NCI-H345 (cell line): ENCODE measurements around the gene CNPY3.
"Not testable (repeated sequence)": the region's sequence is repeated elsewhere in the genome, so short reads cannot be mapped to it uniquely, and the experiment has no call there.

ENCODE experiments used
- DNase-seq: peaks from one replicate; lab custom pipeline; 2025; lab: John Stamatoyannopoulos, UW

The CNPY3 gene

GRCh38 chr6:42915732-42916131, 13.5 kb upstream of the CNPY3 start, which contains the start of gene PTCRA:
Gene PTCRA, plus strand, starts transcription at chr6:42916053. Its CDS starts 17 bp downstream, at chr6:42916070.
- no peak for DNase-seq

- no peak for DNase-seq
Measured at GRCh38 chr6:42916288-42916687, 13.0 kb upstream of the CNPY3 start.

GRCh38 chr6:42921801-42922200, 7.5 kb upstream of the CNPY3 start:
- DNase-seq = no peak

GRCh38 chr6:42923666-42924065, 5.6 kb upstream of the CNPY3 start:
- DNase-seq = no peak

GRCh38 chr6:42925248-42925857, 3.9 kb upstream of the CNPY3 start:
- DNase-seq = no peak

GRCh38 chr6:42929821-42930360, 611 bp downstream of the CNPY3 start:
- DNase-seq = peak; percentile 64

- DNase-seq = no peak
Measured at GRCh38 chr6:42932412-42932811, 3.1 kb downstream of the CNPY3 start.

GRCh38 chr6:42933205-42933604, 3.9 kb downstream of the CNPY3 start:
- DNase-seq = no peak

GRCh38 chr6:42935322-42935721, 6.0 kb downstream of the CNPY3 start:
- no peak for DNase-seq

GRCh38 chr6:42936398-42936797, 7.1 kb downstream of the CNPY3 start:
- DNase-seq = no peak

- no peak for DNase-seq
Measured at GRCh38 chr6:42937548-42938427, 8.5 kb downstream of the CNPY3 start.

- DNase-seq = no peak
Measured at GRCh38 chr6:42938428-42938796, 9.1 kb downstream of the CNPY3 start.

- no peak for DNase-seq
Measured at GRCh38 chr6:42938987-42939809, 9.9 kb downstream of the CNPY3 start.

GRCh38 chr6:42939810-42940167, 10.5 kb downstream of the CNPY3 start:
- no peak for DNase-seq

- no peak for DNase-seq
Measured at GRCh38 chr6:42940493-42941045, 11.3 kb downstream of the CNPY3 start.

- DNase-seq = not testable (repeated sequence)
Measured at GRCh38 chr6:42941356-42941755, 12.1 kb downstream of the CNPY3 start.

GRCh38 chr6:42942444-42942843, 13.2 kb downstream of the CNPY3 start:
- no peak for DNase-seq

GRCh38 chr6:42947950-42948349, 18.7 kb downstream of the CNPY3 start:
- DNase-seq = no peak

- DNase-seq = no peak
Measured at GRCh38 chr6:42952389-42952788, 23.1 kb downstream of the CNPY3 start.

- DNase-seq = not testable (repeated sequence)
Measured at GRCh38 chr6:42954405-42954804, 25.1 kb downstream of the CNPY3 start.

- DNase-seq = peak; percentile 4
Measured at GRCh38 chr6:42958125-42958524, 28.8 kb downstream of the CNPY3 start.

- no peak for DNase-seq
Measured at GRCh38 chr6:42959917-42960242, 30.6 kb downstream of the CNPY3 start.
